GM19328 (cell line): Measurements from ENCODE around the gene FHAD1.

Experiments
- ATAC-seq: cut with Tn5 transposase; IDR thresholded peaks from one replicate; pipeline ENCODE4 v1.9.1; 2021; ENCODE audit warnings: mild to moderate bottlenecking, moderate library complexity; ENCODE audit not compliant: unreplicated experiment

Gene FHAD1

DNA sequence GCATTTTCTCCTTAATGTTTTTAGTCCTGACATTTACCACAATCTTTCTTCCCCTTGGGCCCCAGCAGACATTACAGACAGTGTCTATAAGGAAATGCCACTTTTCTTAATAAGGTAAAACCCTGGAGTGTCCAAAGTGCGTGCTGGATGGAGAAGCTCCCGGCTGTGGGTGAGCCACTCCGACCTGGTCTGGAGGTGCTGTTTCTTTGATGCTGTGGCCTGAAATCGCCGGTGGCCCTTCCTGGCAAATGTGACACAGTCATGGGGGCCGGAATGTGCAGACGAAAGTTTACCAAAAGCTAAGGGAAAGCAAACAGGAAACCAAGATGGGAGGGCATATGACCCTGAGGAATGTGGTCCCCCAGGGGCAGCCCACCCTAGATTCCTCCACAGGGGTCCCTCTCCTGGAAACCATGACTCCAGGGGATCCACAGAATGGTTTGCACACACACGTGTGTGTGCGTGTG is 77.9 kb downstream of the FHAD1 start:
- ATAC-seq, result no peak

DNA sequence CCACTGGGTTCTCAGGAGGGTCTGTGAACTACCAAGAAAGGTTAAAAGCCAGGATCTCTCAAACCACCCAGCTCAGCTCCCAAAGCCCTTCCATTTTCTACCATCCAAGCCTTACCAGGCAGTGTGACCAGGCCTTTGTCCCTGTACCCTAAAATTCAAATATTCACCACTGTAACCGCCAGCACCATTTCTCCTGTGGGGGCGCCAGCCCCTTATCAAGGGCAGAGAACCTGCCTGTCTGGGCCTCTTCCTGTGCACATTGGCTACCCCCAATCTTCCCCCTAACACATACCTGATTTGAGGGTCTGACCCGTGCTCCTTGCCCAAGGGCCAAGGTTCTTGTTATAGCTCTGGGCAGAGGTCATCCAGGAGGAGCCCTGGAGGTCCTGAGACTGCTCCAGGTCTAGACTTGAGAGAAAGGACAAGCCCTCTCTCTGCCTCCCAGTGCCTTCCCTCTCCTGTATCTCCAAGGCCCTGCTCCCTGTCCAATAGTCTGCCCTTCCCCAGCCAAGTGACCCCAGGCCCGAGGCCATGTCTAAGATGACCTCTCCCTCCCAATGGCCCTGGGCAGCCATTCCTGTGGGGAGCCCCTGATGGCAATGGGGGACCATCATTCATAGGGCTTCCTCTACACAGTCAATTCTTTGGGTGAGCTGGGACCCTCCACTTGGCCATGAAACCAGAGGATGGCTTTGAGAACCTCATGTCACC is 78.5 kb downstream of the FHAD1 start:
- no peak for ATAC-seq

DNA sequence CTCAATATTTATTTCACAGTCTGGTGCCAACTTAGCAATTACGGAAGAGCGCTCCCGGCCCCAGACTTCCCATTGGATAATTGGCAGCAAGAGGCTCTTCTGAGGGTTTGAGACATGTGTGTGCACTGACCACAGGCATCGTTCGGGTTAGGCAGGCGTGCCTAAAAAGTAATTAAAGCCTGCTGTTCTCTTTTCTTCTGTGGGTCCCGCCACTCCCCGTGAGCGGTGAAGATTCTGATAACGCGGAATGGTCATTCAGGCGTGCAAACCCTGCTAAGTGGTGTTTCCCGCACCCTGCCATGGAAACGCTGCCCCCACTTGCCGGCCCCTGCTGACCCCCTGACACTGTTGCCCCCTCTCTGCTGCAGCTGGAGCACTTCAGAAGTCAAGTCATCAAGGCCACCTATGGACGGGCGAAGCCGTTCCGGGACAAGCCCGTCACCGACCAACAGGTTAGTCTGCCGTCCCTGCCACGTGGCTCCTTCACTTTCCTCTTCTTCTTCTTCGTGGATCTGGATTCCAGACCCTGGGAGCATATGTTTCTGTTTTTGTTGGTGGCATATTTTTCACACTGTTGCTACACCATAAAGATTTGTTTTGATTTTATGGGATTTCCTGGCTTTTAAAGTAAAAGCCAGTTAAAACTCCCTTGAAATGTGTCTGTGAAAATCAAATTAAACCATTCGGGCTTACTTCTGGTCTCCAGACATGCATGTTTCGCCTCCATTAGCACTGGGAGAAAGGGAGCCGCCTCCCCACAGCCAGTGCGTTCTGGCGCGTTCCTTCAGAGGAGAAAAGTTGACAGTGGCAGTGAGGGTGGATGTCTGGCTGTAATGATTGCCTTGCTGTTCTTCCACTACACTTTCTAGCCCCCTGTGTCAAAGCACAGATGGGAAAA is 79.9 kb downstream of the FHAD1 start:
- no peak for ATAC-seq

DNA sequence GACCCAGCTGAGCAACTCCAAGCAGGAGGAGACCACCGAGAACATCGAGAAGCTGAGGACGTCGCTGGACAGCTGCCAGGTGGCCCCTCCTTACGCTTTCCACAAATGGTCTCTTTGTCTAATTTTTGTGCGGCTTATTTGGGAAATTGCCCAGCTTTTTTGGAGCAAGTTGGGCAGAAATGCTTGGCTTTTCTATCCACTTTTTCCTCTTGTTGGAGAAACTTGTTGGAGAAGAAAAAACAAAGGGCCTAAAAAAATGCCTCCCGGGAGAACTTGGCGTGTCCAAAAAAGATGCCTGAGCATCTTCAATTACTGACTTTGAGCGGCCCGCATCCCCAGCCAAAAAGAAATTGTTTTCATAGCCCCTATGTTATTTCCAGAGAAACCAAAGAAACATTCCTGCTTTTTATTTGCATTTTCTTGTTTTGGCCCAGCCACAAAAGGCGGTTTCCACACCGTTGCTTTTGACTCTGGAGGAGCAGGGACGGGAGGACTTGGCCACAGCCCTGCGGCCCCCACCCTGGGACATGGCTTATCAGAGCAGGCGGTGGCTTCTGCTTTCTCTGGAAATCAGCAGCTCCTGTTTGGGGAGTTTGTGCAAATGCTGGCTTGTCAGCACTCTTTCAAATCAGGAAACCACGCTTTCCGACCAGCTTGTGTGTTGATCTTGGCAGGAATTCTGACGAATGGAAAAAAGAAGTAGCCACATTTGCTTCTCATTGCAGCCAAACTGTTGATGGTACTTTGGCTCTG is 81.5 kb downstream of the FHAD1 start:
- no peak for ATAC-seq

DNA sequence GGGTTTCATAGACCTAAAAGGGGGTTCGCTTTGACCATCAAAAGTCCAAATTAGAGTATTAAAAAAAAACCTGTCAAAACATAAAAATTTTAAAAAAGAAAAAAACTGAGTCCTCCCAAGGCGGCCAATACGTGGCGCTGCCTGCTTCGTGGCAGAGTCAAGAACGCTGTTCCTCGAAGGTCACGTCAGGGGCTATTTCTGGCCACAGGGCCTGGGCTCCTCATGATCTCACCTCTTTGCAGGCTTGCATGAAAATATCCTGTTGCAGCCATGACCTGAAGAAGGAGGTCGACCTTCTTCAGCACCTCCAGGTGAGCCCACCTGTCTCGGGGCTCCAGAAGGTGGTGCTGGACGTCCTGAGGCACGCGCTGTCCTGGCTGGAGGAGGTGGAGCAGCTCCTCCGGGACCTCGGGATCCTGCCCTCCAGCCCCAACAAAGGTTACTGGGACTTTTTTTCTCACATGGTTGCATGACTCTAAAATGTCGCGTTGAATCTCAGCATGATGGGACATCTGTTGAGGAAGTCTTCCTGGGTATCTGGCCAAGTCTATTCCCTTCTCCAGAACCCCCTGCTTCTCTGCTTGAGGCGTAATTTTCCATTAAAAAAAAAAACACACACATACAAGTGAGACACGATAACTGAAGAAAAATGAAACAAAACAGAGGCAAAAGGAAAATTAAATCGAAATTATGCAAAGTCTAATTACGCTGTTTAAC is 82.2 kb downstream of the FHAD1 start:
- ATAC-seq, result no peak

DNA sequence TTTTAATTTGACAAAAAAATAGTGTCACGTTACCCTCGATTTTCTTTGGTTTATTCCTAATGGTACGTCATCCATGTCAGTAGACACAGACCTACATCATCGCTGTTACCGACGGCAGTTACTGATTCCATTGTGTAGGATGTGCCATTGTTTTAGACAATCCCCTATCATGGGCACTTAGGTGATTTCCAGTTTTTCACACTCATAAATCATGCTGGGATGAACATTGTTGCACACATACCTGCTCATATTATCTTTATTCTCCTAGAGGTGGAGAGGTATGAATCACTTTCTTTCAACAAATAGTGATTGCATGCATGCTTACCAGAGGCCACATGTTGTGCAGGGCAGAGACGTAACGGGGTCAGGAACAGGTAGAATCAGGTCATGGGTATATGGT is 83.0 kb downstream of the FHAD1 start:
- ATAC-seq, result no peak

DNA sequence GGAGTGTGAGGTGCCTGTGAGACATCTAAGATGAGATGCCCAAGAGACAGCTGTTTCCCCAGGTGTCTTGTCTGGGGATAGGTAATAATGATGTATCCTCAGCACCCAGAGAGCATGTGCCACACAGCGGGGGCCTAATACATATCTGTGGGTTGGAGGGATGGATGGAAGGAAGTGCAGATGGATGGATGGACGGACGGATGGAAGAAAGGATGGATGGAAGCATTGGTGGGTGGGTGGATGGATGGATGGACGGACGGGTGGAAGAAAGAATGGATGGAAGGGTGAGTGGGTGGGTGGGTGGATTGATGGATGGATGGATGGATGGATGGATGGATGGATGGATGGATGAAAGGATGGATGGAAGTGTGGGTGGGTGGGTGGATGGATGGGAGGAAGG is 84.2 kb downstream of the FHAD1 start:
- no peak for ATAC-seq

DNA sequence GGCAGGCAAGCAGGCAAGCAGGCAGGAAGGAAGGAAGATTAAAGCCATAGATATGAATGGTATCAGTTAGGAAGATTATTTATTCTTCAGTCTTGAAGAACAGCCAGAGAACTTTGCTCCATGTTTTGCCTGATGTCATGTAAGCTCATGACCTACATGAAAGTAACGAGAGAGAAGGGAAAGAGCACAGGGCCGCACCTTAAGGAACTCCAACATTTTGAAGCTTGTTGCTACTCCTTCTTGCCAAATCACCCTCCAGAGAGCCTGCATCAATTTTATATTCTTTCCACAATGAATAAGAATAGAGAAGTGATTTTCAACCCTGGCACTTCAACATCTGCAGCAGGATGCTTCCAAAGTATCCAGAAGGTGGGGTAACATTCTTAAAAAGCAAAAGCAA is 84.7 kb downstream of the FHAD1 start:
- no peak for ATAC-seq

DNA sequence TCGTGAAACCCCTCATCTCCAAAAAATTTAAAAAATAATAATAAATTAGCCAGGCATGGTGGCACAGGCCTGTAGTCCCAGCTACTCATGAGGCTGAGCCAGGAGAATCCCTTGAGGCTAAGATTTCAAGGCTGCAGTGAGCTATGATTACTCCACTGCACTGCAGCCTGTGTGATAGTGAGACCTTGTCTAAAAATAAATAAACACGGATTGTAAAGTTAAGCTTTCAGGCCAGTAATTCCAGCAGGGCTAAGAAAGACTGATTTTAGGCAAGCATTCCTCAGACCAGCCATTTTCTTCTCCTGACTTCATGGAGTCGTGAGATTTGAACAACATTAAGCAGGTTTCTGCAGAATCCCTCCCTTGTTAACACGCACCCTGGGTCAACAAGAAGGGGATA is 85.5 kb downstream of the FHAD1 start:
- no peak for ATAC-seq

DNA sequence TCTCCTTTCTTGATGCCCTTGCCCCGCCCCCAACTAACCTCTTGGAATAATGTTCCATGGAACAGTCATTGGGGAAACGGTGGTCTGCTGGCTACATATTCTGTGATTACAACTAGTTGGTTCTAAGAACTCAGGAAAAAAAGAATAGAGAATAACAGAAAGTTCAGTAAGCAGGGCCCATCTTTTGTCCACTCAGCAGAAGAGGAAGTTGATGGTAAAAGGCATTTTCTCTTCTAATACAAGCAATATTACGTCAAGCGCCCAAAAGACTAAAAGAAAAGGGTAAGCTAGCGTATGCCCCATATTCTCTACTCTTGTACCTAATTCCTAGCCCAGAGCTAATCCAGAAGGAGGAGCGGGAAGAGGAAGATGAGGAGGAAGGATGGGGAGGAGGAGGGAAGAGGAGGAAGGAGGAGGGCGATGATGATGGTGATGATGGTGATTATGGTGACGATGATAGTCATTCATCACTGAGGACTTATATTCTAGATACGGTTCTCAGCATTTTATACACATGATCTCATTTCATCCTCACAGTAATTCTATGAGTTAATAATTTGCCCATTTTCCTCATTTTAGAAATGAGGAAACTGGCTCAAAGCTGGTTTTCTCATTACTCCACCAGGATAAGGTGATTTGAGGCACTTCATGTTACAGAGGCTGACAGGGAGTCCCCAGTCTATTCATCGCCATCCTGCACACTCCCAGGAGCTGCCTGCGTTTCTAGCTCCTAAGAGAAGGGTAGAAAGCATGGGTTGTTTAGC is 86.1 kb downstream of the FHAD1 start:
- no peak for ATAC-seq

DNA sequence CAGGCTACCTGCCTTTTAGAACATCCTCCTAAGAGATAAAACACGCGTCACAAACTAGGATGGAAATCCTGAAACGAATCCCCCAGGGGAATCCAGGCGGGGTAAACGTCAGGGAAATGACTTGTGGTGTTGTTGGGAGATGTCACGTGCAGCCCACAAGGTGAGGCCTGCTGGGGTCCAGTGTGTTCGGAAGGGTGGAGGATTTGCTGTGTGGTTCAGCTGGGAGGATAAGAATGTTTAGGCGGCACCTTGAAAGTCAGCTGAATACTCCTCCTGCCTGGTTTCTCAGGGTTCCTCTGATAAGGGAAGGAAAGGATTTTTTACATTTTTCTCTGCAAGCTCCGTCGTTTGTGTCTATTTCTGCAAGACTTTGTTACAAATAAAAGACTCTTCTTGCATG is 88.0 kb downstream of the FHAD1 start:
- ATAC-seq, result no peak

DNA sequence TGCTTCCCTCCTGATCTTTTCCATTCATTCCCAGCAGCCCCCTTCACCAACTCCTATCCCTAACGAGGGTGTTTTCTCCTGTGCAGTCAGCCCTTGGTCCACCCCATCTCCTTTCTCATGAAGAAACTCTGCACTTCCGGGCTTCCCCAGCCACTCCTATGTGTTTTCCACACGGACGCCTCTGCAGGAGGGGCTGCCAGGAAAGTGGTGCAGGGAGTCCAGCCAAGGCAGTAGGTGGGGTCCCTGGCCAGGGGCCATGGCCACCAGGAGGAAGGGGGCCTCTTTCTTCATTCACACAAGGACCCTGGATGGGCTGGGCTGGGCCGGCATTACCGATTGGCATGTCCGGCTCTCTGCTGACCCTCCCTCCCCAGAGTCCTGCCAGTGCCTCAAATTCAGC is 89.8 kb downstream of the FHAD1 start:
- no peak for ATAC-seq

DNA sequence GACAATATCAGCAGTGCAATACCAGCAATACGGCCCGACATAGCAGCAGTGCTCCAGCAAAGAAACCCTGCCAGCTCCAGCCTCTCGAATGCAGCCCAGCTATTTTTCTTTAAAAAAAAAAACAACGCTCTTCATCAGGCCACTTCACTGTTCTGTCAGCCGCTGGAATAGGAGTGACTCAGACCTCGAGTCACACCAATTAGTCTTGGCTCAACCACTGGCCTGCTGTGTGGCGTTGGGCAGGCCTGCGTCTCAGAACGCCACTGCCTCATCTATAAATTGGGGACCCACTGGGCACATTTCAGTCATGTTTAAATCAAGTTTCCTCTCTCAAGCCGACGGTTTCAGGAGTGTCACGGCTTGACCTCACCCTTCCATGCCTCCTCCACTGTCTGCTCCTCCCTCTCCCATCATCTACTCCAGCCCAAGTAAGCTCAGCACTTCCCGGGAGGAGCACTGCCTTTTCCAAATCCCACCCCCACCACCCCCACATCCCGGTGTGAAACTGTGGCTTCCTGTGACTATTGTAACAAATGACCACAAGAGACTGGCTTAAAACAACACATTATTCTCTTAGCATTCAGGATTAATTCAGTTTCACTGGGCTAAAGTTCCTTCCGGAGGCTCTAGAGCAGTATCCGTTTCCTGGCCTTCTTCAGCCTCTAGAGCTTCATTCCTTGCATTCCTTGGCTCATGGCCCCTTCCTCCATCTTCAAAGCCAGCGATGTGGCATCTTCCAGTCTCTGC is 90.8 kb downstream of the FHAD1 start:
- no peak for ATAC-seq

DNA sequence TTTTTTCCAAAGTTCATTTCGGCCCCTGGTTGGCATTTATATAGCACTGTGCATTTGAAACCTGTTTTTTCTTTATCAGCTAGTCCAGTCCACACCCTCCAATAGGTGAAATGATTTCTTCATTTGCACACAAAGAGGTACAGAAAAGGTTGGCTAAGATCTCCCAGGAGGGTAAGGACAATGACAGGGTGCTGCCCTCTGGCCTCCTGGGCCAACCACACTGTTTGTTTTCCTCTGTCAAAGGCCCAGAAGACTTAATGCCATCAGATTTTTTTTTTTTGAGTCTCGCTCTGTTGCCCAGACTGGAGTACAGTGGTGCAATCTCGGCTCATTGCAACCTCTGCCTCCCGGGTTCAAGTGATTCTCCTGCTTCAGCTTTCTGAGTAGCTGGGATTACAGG is 92.5 kb downstream of the FHAD1 start:
- no peak for ATAC-seq

DNA sequence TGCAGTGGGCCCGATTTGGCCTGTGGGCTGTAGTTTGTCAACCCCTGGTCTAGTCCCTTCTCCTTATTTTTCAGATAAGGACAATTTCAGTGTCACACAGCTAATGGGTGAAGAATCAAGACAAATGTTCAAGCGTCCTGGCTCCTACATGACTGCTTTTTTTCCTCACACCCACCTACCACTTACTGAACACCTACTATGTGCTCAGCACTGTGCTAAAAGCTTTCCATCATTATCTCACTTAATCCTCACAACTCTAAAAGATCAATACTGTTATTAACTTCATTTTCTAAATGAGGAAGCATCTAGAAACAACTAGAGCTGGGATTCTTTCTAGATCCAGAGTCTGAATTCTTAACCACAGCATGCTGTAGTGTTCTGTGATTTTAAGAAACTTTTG is 94.2 kb downstream of the FHAD1 start:
- no peak for ATAC-seq

DNA sequence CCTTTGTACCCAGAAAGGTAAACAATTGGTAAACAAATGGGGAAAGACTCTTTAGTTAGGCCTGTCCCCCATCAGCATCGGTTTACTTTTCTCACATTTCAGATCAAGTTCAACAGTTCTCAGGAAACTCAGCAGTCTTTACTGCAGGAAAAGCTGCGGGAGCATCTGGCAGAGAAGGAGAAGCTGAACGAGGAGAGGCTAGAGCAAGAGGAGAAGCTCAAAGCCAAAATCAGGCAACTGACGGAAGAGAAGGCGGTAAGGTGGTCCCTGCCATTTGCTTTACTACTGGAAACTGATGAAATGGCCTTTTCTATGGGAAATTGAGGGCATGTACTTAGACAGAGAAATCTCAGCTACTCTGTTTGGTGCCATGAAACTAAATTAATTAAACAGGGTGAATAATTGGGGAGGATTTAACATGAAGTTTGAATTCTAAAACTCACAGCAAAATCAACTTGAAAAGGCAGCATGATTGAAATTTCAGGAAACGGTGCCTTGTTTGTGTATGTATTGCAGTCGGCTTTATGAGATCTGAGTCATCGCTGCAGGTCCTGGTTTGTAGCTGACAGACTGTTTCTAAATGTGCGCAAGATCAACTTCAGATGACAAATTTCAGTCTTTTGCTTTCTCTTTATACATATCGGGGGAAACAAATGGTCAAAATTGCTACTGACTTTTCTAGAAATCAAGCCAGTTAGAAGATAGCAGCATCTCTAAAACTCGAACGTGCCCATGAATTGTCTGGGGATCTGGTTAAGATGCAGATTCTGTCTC is 94.8 kb downstream of the FHAD1 start:
- ATAC-seq, result no peak

DNA sequence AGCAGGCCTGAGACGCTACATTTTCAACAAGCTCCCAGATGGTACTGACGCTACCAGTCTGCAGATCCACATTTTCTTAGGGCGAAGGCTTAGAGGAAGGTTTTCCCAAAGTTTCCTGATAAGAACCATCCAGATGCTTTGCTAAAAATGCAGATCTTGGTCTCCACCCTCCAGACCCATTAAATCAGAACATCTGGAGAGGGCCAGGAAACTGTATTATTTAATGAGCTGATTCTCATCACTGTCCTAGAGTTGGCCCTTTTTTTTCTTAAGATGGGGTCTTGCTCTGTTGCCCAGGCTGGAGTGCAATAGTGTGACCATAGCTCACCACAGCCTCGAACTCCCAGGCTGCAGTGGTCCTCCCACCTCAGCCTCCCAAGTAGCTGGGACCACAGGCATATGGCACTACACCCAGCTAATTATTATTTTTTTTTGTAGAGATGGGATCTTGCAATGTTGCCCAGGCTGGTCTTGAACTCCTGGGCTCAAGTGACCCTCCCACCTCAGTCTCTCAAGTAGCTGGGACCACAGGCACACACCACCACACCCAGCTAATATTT is 95.5 kb downstream of the FHAD1 start:
- no peak for ATAC-seq

DNA sequence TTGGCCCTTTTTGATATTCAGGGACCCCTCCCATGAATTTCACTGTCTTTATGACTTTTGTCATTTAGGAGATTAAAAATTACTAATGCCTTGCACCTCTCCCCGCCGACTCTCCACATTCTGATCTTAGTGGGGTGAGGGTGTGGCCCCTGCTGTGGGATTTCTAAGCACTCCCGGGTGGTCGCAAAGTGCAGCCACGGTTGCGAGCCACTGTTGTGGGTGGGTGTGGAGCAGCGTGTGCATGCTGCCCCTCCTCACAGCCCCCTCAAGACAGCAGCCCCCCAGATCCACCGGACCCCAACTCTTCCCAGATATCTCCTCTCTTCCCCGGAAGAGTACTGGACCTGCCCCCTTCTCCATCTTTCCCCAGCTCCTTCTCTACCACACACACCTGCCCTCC is 96.1 kb downstream of the FHAD1 start:
- no peak for ATAC-seq
